IPS-NIHi11 (cell line): ENCODE data around the gene ITPR1.
"Not testable (repeated sequence)": the region's sequence is repeated elsewhere in the genome, so short reads cannot be mapped to it uniquely, and the experiment has no call there.

ENCODE experiments used
- DNase-seq: peaks from one replicate; pipeline ENCODE4 v3.0.0; 2012; ENCODE audit warnings: mixed read lengths, low spot score

Gene ITPR1

DNA sequence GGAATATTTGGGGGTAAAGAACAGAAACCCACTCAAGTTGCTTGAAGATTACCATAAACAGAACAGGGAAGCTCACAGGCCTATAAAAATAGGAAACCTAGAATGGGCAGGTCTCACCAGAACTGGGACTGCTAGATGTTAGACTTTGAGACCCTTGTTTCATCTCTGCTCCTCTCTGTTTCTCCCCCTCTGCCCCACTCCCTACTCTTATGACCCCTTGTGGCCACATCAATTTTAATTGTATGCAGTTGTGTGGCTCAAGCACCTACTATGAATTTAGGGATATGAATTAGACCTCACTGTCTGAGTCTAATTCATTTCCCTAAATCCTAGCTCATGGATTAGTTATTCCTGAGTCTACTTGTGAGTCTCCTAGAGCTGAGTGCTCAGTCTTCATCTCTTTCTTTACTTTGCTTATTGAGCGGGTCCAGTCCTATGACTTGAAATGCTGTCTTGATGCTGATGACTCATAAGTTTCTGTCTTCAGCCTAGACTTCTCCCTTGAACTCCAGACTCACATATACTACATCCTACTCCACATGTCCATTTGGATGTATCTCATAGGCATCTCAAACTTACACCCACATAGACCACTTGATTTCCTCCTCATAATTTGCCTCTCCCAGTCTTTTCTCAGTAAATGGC lies 78.7 kb downstream of the ITPR1 start:
- DNase-seq, result peak; percentile 21

GRCh38 chr3:4573153-4573552 lies 80.0 kb downstream of the ITPR1 start:
- DNase-seq, result no peak

DNA sequence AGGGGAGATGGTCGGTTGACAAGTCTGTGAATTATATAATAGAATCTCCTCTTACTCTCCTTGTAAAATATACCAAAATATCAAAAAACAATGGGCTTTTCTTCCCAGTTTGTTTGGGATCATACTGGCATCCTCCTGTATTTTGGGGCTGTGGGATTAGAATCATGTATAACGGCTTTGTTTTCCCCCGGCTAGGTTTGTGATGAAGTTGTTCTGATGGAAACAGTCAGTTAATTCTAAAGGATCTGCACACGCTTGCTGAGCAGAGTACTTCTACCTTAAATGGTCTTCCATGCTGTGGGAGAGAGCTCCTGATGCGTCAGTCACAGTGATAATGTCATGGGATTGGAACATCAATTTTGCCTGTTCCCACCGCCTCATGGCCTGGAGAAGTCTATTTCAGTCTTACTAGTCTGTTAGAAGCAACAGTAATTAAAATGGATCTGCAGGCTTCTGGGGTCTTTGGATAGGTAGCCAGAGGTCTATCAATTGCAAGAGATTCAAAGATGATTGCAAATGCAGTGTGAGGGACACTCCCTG lies 81.3 kb downstream of the ITPR1 start:
- no peak for DNase-seq

- no peak for DNase-seq
These were observed 82.2 kb downstream of the ITPR1 start for GRCh38 chr3:4575381-4575780.

GRCh38 chr3:4577721-4578120 lies 84.6 kb downstream of the ITPR1 start:
- DNase-seq, result no peak

- peak; percentile 23 for DNase-seq
These were observed 87.4 kb downstream of the ITPR1 start for GRCh38 chr3:4580346-4581123.

DNA sequence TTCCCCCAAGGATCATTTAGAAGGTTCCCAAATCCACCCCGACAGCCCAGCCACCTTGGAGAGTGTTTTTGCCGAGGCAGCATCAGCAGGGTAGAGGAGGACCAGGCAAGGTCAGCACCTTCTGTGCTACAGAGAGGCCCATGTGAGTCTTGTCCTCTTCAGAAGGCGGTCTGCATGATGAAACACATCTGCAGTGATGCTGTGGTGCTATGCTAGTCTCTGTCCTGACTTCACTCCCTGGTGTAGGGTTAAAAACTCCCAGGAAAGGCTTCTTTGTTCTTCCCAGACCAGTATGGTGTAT lies 87.9 kb downstream of the ITPR1 start:
- DNase-seq, result no peak

- no peak for DNase-seq
These were observed 88.3 kb downstream of the ITPR1 start for GRCh38 chr3:4581498-4581897.

- no peak for DNase-seq
These were observed 88.9 kb downstream of the ITPR1 start for GRCh38 chr3:4581920-4582611.

- DNase-seq, result no peak
These were observed 89.5 kb downstream of the ITPR1 start for GRCh38 chr3:4582624-4583023.

- DNase-seq, result no peak
These were observed 90.3 kb downstream of the ITPR1 start for GRCh38 chr3:4583416-4583815.

DNA sequence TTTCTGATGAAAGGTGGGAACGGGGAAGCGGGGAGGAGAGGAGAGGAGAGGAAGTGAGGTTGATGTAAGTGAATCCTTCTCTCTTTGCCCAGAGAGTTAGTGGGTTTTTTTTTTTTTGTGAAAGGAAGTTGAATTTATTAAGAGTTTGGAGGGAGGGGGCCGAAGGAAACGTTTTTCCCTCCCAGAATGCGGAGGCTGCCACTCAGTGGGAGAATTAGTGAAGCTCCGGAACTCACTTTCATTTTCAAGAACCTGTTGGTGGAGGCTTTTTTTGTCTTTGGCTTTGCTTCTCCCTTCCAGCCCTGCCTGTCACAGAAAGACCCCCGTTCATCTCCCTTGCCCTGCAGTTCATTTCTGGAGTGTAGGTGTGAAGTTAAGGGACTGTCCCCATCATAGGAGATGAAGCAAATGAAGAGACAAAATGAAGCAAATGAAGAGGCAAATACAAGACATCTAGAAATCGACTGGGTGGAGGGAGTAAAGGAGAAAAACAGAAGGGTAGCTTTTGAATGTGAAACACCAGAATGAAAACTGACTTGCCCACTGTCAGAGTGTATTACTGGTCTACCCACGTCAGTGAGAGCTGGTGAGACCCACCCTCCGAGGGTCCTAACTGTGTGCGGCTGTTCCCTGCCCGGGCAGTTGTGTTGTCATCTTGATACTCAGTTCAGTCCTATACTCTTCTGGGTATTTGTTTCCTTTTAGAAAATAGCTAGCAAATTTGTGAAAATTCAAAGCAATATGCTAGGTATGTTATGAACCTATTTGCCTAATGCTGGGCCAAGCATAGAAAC lies 91.5 kb downstream of the ITPR1 start:
- no peak for DNase-seq

DNA sequence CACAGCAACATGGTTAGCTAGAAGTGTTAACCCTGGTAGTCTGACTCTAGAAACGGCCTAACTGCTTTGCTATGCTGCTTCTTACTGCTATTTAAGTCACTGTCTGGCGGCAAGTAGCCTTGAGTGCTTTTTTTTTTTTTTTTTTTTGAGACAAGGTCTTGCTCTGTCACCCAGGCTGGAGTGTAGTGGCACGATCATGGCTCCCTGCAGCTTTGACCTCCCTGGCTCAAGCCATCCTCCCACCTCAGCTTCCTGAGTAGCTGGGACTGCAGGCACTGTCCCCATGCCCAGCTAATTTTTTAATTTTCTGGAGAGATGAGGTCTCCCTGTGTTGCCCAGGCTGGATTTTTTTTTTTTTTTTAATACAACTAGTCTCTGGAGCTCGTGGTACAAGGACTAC lies 93.2 kb downstream of the ITPR1 start:
- DNase-seq, result no peak

GRCh38 chr3:4587061-4587837 lies 94.1 kb downstream of the ITPR1 start:
- DNase-seq, result no peak

DNA sequence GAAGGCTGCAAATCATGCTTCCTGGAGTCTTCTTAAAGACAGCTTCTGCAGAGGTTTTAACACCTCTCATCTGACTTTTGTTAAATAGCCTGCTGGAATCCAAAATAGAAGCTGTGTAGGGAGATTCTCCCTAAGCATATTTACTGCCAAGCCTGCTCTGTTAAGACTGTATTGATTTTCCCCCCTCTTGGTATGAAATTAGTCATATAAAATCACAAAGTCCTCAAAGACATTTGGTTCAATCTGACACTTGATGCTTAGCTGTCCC lies 94.6 kb downstream of the ITPR1 start:
- no peak for DNase-seq

- no peak for DNase-seq
These were observed 95.3 kb downstream of the ITPR1 start for GRCh38 chr3:4588466-4588865.

- DNase-seq, result no peak
These were observed 96.4 kb downstream of the ITPR1 start for GRCh38 chr3:4589475-4590097.

DNA sequence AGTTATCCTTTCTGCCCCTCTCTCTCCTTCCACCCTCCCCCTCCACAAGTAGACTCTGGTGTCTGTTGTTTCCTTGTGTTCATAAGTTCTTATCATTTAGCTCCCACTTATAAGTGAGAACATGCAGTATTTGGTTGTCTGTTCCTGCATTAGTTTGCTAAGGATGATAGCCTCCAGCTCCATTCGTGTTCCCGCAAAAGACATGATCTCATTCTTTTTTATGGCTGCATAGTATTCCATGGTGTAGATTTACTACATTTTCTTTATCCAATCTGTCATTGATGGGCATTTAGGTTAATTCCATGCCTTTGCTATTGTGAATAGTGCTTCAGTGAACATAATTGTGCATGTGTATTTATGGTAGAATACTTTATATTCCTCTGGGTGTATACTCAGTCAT lies 97.7 kb downstream of the ITPR1 start:
- not testable (repeated sequence) for DNase-seq

- no peak for DNase-seq
These were observed 98.5 kb downstream of the ITPR1 start for GRCh38 chr3:4591669-4592068.

DNA sequence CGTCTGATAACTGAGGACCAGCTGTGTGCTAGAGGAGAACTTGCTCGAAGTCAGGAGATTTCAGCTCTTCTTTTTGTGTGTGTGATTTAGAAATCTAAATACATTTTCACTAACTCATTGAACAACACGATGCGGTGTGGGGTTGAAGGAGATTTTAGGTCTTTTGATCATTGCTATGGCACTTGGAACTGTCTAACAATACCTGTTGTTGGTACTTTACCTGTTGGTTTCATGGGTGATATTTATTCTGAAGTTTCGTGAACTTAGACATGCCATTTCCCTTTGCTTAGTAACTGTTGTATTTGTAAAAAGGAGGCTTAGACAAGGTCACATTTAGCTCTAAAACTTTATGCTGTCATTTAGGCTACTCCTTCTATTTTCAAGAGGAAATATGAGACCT lies 99.9 kb downstream of the ITPR1 start:
- no peak for DNase-seq

- no peak for DNase-seq
These were observed 102.6 kb downstream of the ITPR1 start for GRCh38 chr3:4595710-4596113.
